Type B pancreatic cell (in vitro differentiated cells): ENCODE measurements around the gene KLHL41. TPM values are rescaled to one million over a fixed set of nuclear protein-coding genes. Genes with fewer than 3 reads are reported as not detected.
A peak's percentile ranks its signal among the peaks of the same experiment; 100 is the strongest.

Experiments used
- DNase-seq: peaks from one replicate; pipeline ENCODE4 v3.0.0; 2021; ENCODE audit warnings: mixed read lengths; ENCODE audit not compliant: unreplicated experiment; ENCODE audit errors: extremely low spot score
- H3K27ac Mint-ChIP-seq: 2 replicates; pipeline ENCODE4 v1.8.0; 2021; ENCODE audit warnings: mild to moderate bottlenecking, mixed read lengths
- H3K27me3 Mint-ChIP-seq: 2 replicates; pipeline ENCODE4 v1.8.0; 2021; ENCODE audit warnings: mixed read lengths
- H3K36me3 Mint-ChIP-seq: 2 replicates; pipeline ENCODE4 v1.8.0; 2021; ENCODE audit warnings: mixed read lengths
- H3K4me1 Mint-ChIP-seq: one replicate; pipeline ENCODE4 v1.8.0; 2021; ENCODE audit warnings: mixed read lengths; ENCODE audit not compliant: unreplicated experiment
- H3K4me3 Mint-ChIP-seq: 2 replicates; pipeline ENCODE4 v1.8.0; 2021; ENCODE audit warnings: mild to moderate bottlenecking, mixed read lengths
- H3K9me3 Mint-ChIP-seq: 2 replicates; pipeline ENCODE4 v1.8.0; 2021; ENCODE audit warnings: mixed read lengths
- total RNA-seq: library from RNA; stranded (reverse); gene quantifications from 2 replicates; pipeline ENCODE4 v1.2.1, GENCODE V29; 2021; ENCODE audit warnings: low replicate concordance
- TF ChIP-seq, protein P1 (sequence below): fragments of 200-600 bp; sonication (generic); conservative IDR thresholded peaks from 2 replicates; pipeline ENCODE4 v1.5.0; 2021; ENCODE audit warnings: antibody characterized with exemption, mild to moderate bottlenecking

KLHL41 gene
- total RNA-seq, 1 donor from 2014 or later: 4.6 TPM

DNA sequence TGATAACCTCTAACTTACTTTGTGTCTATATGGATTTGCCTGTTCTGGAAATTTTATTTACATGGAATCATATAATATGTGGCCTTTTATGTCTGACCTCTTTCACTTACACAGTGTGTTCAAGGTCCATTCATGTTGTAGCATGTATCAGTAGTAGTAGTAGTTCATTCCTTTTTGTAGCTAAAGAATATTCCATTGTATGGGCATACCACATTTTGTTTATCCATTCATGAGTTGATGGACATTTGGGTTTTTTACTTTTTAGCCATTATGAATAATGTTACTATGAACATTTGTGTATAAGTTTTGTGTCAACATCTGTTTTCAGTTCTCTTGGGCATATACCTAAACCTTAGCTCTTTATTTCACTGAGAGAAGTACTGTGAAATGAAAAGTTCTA, 18.7 kb upstream of the KLHL41 start:
- Mint-ChIP-seq H3K27ac (no peak overlapping the region), H3K4me3 (no peak overlapping the region), H3K9me3 (no peaks in the 10 kb centered on the region), H3K27me3 (no peaks in the 10 kb centered on the region), H3K4me1 (no peaks in the 10 kb centered on the region), H3K36me3 (peaks cover 10% of the 10 kb centered on the region)
- TF ChIP-seq, protein P1, sequence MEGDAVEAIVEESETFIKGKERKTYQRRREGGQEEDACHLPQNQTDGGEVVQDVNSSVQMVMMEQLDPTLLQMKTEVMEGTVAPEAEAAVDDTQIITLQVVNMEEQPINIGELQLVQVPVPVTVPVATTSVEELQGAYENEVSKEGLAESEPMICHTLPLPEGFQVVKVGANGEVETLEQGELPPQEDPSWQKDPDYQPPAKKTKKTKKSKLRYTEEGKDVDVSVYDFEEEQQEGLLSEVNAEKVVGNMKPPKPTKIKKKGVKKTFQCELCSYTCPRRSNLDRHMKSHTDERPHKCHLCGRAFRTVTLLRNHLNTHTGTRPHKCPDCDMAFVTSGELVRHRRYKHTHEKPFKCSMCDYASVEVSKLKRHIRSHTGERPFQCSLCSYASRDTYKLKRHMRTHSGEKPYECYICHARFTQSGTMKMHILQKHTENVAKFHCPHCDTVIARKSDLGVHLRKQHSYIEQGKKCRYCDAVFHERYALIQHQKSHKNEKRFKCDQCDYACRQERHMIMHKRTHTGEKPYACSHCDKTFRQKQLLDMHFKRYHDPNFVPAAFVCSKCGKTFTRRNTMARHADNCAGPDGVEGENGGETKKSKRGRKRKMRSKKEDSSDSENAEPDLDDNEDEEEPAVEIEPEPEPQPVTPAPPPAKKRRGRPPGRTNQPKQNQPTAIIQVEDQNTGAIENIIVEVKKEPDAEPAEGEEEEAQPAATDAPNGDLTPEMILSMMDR: no peak
- no peak for DNase-seq

DNA sequence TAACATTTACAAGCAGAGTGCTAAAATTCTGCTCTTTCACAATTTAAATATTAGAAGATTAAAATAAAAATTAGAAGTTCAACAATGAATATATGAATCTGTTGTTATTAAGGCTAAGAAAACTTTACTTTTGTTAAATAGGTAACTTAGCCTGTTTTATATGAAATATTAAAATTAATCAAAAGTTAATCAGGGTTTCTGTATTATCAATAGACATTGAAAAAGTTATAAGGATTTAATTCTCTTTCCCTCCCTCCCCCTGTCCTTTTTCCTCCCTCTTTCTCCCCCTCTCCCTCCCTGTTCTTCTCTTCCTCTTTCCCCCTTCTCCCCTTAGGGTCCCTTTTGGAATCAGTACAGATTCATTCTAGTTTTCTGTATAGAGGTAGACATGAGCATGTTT, 18.1 kb upstream of the KLHL41 start:
- Mint-ChIP-seq H3K27ac (no peak overlapping the region), H3K4me1 (no peaks in the 10 kb centered on the region), H3K27me3 (no peaks in the 10 kb centered on the region), H3K36me3 (peaks cover 10% of the 10 kb centered on the region), H3K9me3 (no peaks in the 10 kb centered on the region), H3K4me3 (no peak overlapping the region)
- TF ChIP-seq, protein P1: no peak
- no peak for DNase-seq

DNA sequence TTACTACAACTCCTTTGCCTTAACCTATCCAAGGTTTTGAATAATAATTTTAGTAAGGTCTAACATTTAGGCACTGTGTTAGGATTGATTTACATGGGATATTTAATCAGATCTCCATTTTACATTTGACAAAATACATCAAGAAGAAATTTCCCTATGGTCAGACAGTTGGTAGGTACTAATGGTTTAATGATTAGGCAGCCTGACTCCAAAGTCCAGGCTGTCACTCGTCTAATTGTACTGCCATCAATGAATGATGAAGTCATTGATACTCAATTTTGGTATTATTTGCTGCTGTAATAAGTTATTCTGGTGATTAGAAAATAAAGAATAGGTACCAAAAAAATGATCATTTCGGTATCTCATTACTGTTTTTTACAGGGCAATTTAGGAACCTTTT, 16.1 kb upstream of the KLHL41 start:
- Mint-ChIP-seq H3K4me1 (no peaks in the 10 kb centered on the region), H3K9me3 (no peaks in the 10 kb centered on the region), H3K4me3 (no peak overlapping the region), H3K27ac (no peak overlapping the region), H3K27me3 (no peaks in the 10 kb centered on the region), H3K36me3 (peaks cover 10% of the 10 kb centered on the region)
- TF ChIP-seq, protein P1: no peak
- DNase-seq: no peak

DNA sequence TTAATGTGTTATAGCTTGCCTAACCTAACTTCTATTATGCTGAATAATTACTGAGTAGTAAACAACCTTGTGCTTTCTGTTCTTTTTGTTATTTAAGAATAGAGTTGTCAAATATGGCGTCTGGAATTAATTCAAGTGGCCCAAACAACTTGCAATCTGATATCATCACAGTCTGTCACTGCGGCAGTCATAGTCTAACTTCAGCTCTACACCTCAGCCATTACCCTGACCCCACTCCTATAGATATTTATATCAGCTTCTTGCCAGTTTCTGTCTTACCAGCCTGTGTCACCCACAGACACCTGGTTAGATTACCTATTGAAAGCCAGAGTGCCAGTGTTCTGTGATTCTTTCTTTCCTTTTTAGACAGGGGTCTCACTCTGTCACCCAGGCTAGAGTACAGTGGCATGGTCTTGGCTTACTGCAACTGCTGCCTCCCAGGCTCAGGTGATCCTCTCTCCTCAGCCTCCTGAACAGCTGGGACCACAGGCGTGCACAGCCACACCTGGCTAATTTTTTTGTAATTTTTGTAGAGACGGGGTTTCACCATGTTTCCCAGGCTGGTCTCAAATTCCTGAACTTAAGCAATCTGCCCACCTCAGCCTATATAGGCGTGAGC, 14.1 kb upstream of the KLHL41 start:
- no peak overlapping the region for H3K4me3 Mint-ChIP-seq
- no peaks in the 10 kb centered on the region for H3K9me3 Mint-ChIP-seq
- H3K4me1 Mint-ChIP-seq: no peaks in the 10 kb centered on the region
- H3K36me3 Mint-ChIP-seq: peaks cover 10% of the 10 kb centered on the region
- DNase-seq: no peak
- TF ChIP-seq, protein P1: no peak
- no peak overlapping the region for H3K27ac Mint-ChIP-seq
- no peaks in the 10 kb centered on the region for H3K27me3 Mint-ChIP-seq

DNA sequence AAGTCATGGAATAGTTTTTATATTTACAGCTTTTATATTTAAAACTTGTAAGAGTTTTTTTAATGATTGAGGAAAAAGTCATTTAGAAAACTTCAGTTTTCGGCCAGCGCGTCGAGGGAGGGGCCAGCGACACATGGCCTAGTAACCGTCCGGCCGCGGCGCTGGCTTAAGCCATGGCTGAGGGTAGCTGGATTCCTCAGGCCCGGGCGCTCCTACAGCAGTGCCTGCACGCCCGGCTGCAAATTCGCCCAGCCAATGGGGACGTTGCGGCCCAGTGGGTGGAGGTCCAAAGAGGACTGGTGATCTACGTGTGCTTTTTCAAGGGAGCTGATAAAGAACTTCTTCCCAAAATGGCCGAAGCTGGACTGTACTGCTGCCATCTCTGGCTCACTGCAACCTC, 4.9 kb upstream of the KLHL41 start:
- H3K27ac Mint-ChIP-seq: no peak overlapping the region
- no peak for DNase-seq
- no peaks in the 10 kb centered on the region for H3K27me3 Mint-ChIP-seq
- H3K9me3 Mint-ChIP-seq: peaks cover 4% of the 10 kb centered on the region
- H3K4me1 Mint-ChIP-seq: peaks cover 6% of the 10 kb centered on the region
- H3K36me3 Mint-ChIP-seq: peaks cover 7% of the 10 kb centered on the region
- TF ChIP-seq, protein P1: no peak
- no peak overlapping the region for H3K4me3 Mint-ChIP-seq

DNA sequence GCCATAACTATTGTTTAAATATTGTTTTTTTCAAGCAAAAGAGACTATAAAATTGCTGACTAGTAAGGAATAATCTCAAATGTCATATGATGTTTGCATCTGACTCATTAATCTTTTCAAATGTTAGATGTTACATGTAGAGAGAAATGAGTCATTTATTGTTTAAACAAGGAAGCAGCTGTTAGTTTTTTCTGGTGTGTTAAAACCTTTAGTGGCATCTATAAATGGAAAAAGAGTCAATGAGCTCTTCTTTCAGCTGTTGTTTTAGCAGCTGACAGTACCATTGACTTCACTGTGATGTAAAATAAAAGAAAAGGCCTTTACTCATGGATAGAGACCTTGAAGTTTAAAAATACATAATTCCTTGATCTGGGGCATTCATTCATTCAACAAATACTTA, 1.8 kb upstream of the KLHL41 start:
- no peaks in the 10 kb centered on the region for H3K27me3 Mint-ChIP-seq
- no peak overlapping the region for H3K4me3 Mint-ChIP-seq
- peaks cover 4% of the 10 kb centered on the region for H3K9me3 Mint-ChIP-seq
- peaks cover 7% of the 10 kb centered on the region for H3K36me3 Mint-ChIP-seq
- H3K27ac Mint-ChIP-seq: peak overlapping the region; percentile 69
- peaks cover 13% of the 10 kb centered on the region for H3K4me1 Mint-ChIP-seq
- DNase-seq: no peak
- TF ChIP-seq, protein P1: no peak
